NAMALWA (cell line): Measurements from ENCODE around the gene ITGA5.
A peak's percentile ranks its signal among the peaks of the same experiment; 100 is the strongest.

Source experiments
- DNase-seq: peaks from one replicate; pipeline ENCODE4 v3.0.0-alpha.2; 2015; ENCODE audit warnings: low spot score

The ITGA5 gene

GRCh38 chr12:54419088-54419887 is at the start of gene ITGA5:
Gene ITGA5, minus strand, starts transcription at chr12:54419266. Its CDS starts 68 bp downstream, at chr12:54419198.
- DNase-seq = no peak

- DNase-seq = no peak
Observed at GRCh38 chr12:54465857-54466523, 46.9 kb upstream of the ITGA5 start.

GRCh38 chr12:54463484-54463883 is 44.4 kb upstream of the ITGA5 start:
- DNase-seq = no peak

- no peak for DNase-seq
Observed at GRCh38 chr12:54463034-54463433, 44.0 kb upstream of the ITGA5 start.

GRCh38 chr12:54460317-54460923 is 41.4 kb upstream of the ITGA5 start:
- DNase-seq = no peak

- no peak for DNase-seq
Observed at GRCh38 chr12:54459355-54459754, 40.3 kb upstream of the ITGA5 start.

- DNase-seq = no peak
Observed at GRCh38 chr12:54455760-54456469, 36.8 kb upstream of the ITGA5 start.

- no peak for DNase-seq
Observed at GRCh38 chr12:54452628-54453027, 33.6 kb upstream of the ITGA5 start.

GRCh38 chr12:54448344-54448743 is 29.3 kb upstream of the ITGA5 start:
- DNase-seq = no peak

GRCh38 chr12:54447917-54448316 is 28.9 kb upstream of the ITGA5 start:
- no peak for DNase-seq

- DNase-seq = no peak
Observed at GRCh38 chr12:54444206-54444605, 25.1 kb upstream of the ITGA5 start.

GRCh38 chr12:54443446-54443845 is 24.4 kb upstream of the ITGA5 start:
- no peak for DNase-seq

GRCh38 chr12:54442961-54443360 is 23.9 kb upstream of the ITGA5 start:
- no peak for DNase-seq

GRCh38 chr12:54442099-54442498 is 23.0 kb upstream of the ITGA5 start:
- no peak for DNase-seq

GRCh38 chr12:54439521-54440255 is 20.6 kb upstream of the ITGA5 start:
- DNase-seq = peak; percentile 61

GRCh38 chr12:54439096-54439495 is 20.0 kb upstream of the ITGA5 start:
- no peak for DNase-seq

- no peak for DNase-seq
Observed at GRCh38 chr12:54438517-54438916, 19.5 kb upstream of the ITGA5 start.

GRCh38 chr12:54437697-54438096 is 18.6 kb upstream of the ITGA5 start:
- no peak for DNase-seq

GRCh38 chr12:54437243-54437642 is 18.2 kb upstream of the ITGA5 start:
- no peak for DNase-seq

- no peak for DNase-seq
Observed at GRCh38 chr12:54432815-54433164, 13.7 kb upstream of the ITGA5 start.

GRCh38 chr12:54431911-54432814 is 13.1 kb upstream of the ITGA5 start:
- no peak for DNase-seq
